ENCODE data around the gene C2orf66.
A peak's percentile ranks its signal among the peaks of the same experiment; 100 is the strongest.

C2orf66 gene

GRCh38 chr2:196809260-196809659, at the start of gene C2orf66:
TSS of gene C2orf66 (minus strand) at chr2:196809355. CDS start at chr2:196809336, 19 bp downstream.
- Mint-ChIP-seq H3K27me3 (peaks cover 82% of the 10 kb centered on the region), H3K9me3 (no peaks in the 10 kb centered on the region), H3K36me3 (ENCODE audit: insufficient read depth) (no peaks in the 10 kb centered on the region), H3K27ac (ENCODE audit: low read depth) (no peak within 1 kb of the TSS), H3K4me3 (no peak within 1 kb of the TSS), H3K4me1 (no peaks in the 10 kb centered on the region)
- DNase-seq (ENCODE audit: low spot score in 2 of 2) (no peak), ATAC-seq (replicated peaks; ENCODE audit: extremely low read depth, poor library complexity, severe bottlenecking) (no peak)

DNA sequence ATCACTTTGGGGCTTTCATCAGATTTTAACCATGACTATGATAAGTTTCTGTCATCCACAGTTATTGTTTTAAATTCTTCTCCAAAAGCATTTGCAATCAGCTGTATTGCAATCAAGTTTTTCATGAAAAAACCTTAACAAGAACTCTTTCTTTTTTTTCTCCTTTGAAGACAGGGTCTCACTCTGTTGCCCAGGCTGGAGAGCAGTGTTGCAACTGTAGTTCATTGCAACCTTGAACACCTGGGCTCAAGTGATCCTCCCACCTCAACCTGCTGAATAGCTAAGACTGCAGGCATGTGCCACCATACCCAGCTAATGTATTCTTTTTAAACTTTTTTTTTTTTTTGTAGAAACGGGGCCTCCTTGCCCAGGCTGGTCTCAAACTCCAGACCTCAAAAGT, 45.5 kb upstream of the C2orf66 start:
- H3K27me3 Mint-ChIP-seq: no peaks in the 10 kb centered on the region
- H3K27ac Mint-ChIP-seq (ENCODE audit: low read depth): no peak overlapping the region
- DNase-seq (ENCODE audit: low spot score in 2 of 2): no peak
- H3K4me3 Mint-ChIP-seq: no peak overlapping the region
- peaks cover 8% of the 10 kb centered on the region for H3K9me3 Mint-ChIP-seq
- ATAC-seq (replicated peaks; ENCODE audit: extremely low read depth, poor library complexity, severe bottlenecking): no peak
- peaks cover 4% of the 10 kb centered on the region for H3K36me3 Mint-ChIP-seq (ENCODE audit: insufficient read depth)
- H3K4me1 Mint-ChIP-seq: no peaks in the 10 kb centered on the region

DNA sequence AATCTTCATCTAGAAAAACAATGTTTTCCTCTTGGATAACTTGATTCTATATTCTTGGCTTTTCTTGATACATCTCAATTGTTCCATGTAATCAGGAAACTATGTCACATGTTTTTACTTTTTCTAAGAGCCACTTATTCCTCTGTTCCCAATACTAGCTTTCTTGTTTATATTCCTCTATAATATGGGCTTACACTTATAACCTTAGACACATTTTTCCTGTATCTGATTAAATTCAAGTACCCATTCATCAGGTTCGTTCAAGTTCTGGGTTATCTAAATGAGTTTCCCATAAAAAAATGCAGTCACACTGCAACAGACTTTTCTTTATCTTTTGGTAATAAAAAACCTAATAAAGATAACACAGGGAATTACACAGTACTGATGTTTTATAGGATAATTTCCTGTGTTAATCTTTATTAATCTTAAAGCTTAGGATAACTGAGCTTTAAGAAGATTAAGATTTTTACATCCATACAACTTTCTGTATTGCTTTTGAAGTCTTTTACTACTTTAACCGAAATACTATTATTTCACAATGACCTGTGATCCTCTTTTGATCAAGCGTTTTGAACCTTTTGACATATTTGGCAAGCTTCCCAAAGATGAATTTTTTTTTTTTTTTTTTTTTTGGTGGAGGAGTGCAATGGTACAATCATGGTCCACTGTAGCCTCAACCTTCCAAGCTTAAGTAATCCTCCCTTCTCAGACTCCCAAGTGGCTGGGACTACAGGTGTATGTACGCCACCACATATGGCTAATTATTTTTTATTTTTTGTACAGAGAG, 44.3 kb upstream of the C2orf66 start:
- H3K4me1 Mint-ChIP-seq: no peaks in the 10 kb centered on the region
- ATAC-seq (replicated peaks; ENCODE audit: extremely low read depth, poor library complexity, severe bottlenecking): no peak
- H3K36me3 Mint-ChIP-seq (ENCODE audit: insufficient read depth): peaks cover 4% of the 10 kb centered on the region
- no peak for DNase-seq (ENCODE audit: low spot score in 2 of 2)
- peaks cover 4% of the 10 kb centered on the region for H3K9me3 Mint-ChIP-seq
- no peaks in the 10 kb centered on the region for H3K27me3 Mint-ChIP-seq
- no peak overlapping the region for H3K4me3 Mint-ChIP-seq
- no peak overlapping the region for H3K27ac Mint-ChIP-seq (ENCODE audit: low read depth)

GRCh38 chr2:196851088-196851487, 41.9 kb upstream of the C2orf66 start:
- ATAC-seq (replicated peaks; ENCODE audit: extremely low read depth, poor library complexity, severe bottlenecking) (no peak), DNase-seq (ENCODE audit: low spot score in 2 of 2) (no peak)
- H3K27me3 Mint-ChIP-seq: no peaks in the 10 kb centered on the region
- no peak overlapping the region for H3K4me3 Mint-ChIP-seq
- peaks cover 5% of the 10 kb centered on the region for H3K4me1 Mint-ChIP-seq
- H3K27ac Mint-ChIP-seq (ENCODE audit: low read depth): no peak overlapping the region
- no peaks in the 10 kb centered on the region for H3K9me3 Mint-ChIP-seq
- H3K36me3 Mint-ChIP-seq (ENCODE audit: insufficient read depth): peaks cover 1% of the 10 kb centered on the region

- no peak overlapping the region for H3K27ac Mint-ChIP-seq (ENCODE audit: low read depth)
- ATAC-seq (replicated peaks; ENCODE audit: extremely low read depth, poor library complexity, severe bottlenecking): no peak
- H3K36me3 Mint-ChIP-seq (ENCODE audit: insufficient read depth): peaks cover 6% of the 10 kb centered on the region
- no peaks in the 10 kb centered on the region for H3K9me3 Mint-ChIP-seq
- H3K4me1 Mint-ChIP-seq: peaks cover 15% of the 10 kb centered on the region
- no peaks in the 10 kb centered on the region for H3K27me3 Mint-ChIP-seq
- H3K4me3 Mint-ChIP-seq: no peak overlapping the region
- DNase-seq (ENCODE audit: low spot score in 2 of 2): no peak
Measured at GRCh38 chr2:196849895-196850294, 40.7 kb upstream of the C2orf66 start.

GRCh38 chr2:196846295-196846694, 37.1 kb upstream of the C2orf66 start:
- Mint-ChIP-seq H3K4me1 (peaks cover 15% of the 10 kb centered on the region), H3K27ac (ENCODE audit: low read depth) (peak overlapping the region; percentile 90), H3K9me3 (no peaks in the 10 kb centered on the region), H3K27me3 (no peaks in the 10 kb centered on the region), H3K36me3 (ENCODE audit: insufficient read depth) (peaks cover 4% of the 10 kb centered on the region), H3K4me3 (no peak overlapping the region)
- ATAC-seq (replicated peaks; ENCODE audit: extremely low read depth, poor library complexity, severe bottlenecking) (no peak), DNase-seq (ENCODE audit: low spot score in 2 of 2) (no peak)

DNA sequence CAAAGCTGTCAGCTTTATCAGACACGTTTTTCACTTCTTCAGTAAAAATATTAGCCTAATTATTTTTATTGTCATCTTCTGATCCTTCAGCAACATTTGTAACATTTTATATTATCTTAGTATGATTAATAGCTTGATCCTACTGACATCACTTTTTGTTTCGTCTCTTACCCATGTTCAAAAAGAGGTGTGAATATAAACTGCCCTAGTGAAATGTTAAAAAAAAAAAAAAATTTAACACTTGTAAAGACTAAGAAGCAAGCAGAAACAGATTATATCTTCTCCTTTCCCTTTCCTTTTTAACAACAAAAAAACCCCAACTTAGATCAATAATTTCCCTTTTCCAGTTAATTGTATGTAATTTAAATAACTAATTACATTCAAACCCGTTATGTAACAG, 36.2 kb upstream of the C2orf66 start:
- no peak overlapping the region for H3K4me3 Mint-ChIP-seq
- peaks cover 15% of the 10 kb centered on the region for H3K4me1 Mint-ChIP-seq
- no peaks in the 10 kb centered on the region for H3K27me3 Mint-ChIP-seq
- DNase-seq (ENCODE audit: low spot score in 2 of 2): no peak
- H3K9me3 Mint-ChIP-seq: no peaks in the 10 kb centered on the region
- H3K36me3 Mint-ChIP-seq (ENCODE audit: insufficient read depth): peaks cover 8% of the 10 kb centered on the region
- peak overlapping the region; percentile 90 for H3K27ac Mint-ChIP-seq (ENCODE audit: low read depth)
- ATAC-seq (replicated peaks; ENCODE audit: extremely low read depth, poor library complexity, severe bottlenecking): no peak

DNA sequence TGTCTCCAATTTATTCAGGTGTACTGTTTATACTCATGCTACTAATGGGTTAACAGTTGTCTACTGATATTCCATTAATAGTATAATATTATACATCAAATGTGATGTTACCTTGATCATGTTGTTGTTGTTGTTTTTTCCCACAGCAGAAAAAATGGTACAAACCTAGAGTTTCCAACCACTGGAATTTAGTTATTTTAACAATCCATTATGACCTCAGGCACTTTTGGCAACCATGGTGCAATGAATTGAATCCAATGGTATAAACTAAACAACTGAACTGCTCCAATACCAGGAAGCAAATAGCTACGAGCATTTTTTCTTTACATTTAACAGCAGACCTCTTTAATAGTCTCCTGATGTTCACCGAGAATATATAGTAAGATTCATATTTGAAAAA, 31.0 kb upstream of the C2orf66 start:
- peaks cover 3% of the 10 kb centered on the region for H3K36me3 Mint-ChIP-seq (ENCODE audit: insufficient read depth)
- DNase-seq (ENCODE audit: low spot score in 2 of 2) (no peak), ATAC-seq (replicated peaks; ENCODE audit: extremely low read depth, poor library complexity, severe bottlenecking) (no peak)
- H3K4me3 Mint-ChIP-seq: no peak overlapping the region
- H3K27ac Mint-ChIP-seq (ENCODE audit: low read depth): no peak overlapping the region
- H3K9me3 Mint-ChIP-seq: no peaks in the 10 kb centered on the region
- H3K4me1 Mint-ChIP-seq: peaks cover under 1% of the 10 kb centered on the region
- no peaks in the 10 kb centered on the region for H3K27me3 Mint-ChIP-seq

DNA sequence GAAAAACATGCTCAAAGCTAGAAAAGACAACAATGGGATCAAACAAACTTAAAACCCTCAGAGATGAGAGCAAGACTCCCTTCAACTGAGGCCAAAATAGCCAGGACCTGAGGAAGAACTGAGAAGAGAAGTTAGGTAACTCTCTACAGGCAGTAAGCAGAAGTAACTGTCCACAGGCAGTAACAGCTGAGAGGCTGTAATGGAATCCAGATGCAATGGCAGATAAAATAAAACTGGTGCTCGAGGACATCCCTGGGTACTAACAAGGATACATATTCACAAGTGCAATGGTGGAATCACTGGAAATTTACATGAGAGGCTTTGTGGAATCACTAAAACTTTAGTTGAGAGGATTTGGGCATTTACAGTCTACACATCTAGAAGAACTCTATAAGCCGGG, 30.4 kb upstream of the C2orf66 start:
- no peak overlapping the region for H3K27ac Mint-ChIP-seq (ENCODE audit: low read depth)
- peaks cover 3% of the 10 kb centered on the region for H3K36me3 Mint-ChIP-seq (ENCODE audit: insufficient read depth)
- DNase-seq (ENCODE audit: low spot score in 2 of 2): no peak
- H3K4me3 Mint-ChIP-seq: no peak overlapping the region
- ATAC-seq (replicated peaks; ENCODE audit: extremely low read depth, poor library complexity, severe bottlenecking): no peak
- H3K9me3 Mint-ChIP-seq: no peaks in the 10 kb centered on the region
- H3K27me3 Mint-ChIP-seq: no peaks in the 10 kb centered on the region
- H3K4me1 Mint-ChIP-seq: no peaks in the 10 kb centered on the region

DNA sequence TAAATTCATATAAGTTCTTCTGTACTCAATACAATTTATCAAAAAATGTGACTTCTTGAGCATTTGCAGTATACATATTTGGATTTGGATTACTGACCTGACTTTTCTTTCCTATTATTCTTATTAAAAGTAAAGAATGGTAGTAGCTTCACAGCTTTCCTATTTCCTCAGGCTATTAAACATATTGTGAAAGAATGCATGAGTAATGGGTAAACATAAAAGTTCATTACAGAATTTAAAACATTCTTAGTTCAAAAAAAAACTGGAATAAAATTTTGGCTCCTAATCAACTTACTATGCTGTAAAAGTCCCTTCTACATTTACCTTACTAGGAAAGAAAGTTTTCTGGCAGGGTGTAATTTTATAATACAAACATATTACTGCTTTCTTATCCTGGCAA, 27.3 kb upstream of the C2orf66 start:
- Mint-ChIP-seq H3K27me3 (no peaks in the 10 kb centered on the region), H3K9me3 (no peaks in the 10 kb centered on the region), H3K36me3 (ENCODE audit: insufficient read depth) (peaks cover 3% of the 10 kb centered on the region), H3K27ac (ENCODE audit: low read depth) (no peak overlapping the region), H3K4me1 (no peaks in the 10 kb centered on the region), H3K4me3 (no peak overlapping the region)
- DNase-seq (ENCODE audit: low spot score in 2 of 2) (no peak), ATAC-seq (replicated peaks; ENCODE audit: extremely low read depth, poor library complexity, severe bottlenecking) (no peak)

GRCh38 chr2:196830701-196831100, 21.5 kb upstream of the C2orf66 start:
- ATAC-seq (replicated peaks; ENCODE audit: extremely low read depth, poor library complexity, severe bottlenecking) (no peak), DNase-seq (ENCODE audit: low spot score in 2 of 2) (no peak)
- no peak overlapping the region for H3K4me3 Mint-ChIP-seq
- H3K4me1 Mint-ChIP-seq: no peaks in the 10 kb centered on the region
- H3K27ac Mint-ChIP-seq (ENCODE audit: low read depth): no peak overlapping the region
- no peaks in the 10 kb centered on the region for H3K36me3 Mint-ChIP-seq (ENCODE audit: insufficient read depth)
- H3K27me3 Mint-ChIP-seq: no peaks in the 10 kb centered on the region
- H3K9me3 Mint-ChIP-seq: no peaks in the 10 kb centered on the region

GRCh38 chr2:196827356-196827755, 18.2 kb upstream of the C2orf66 start:
- Mint-ChIP-seq H3K27me3 (peaks cover 14% of the 10 kb centered on the region), H3K9me3 (no peaks in the 10 kb centered on the region), H3K36me3 (ENCODE audit: insufficient read depth) (no peaks in the 10 kb centered on the region), H3K27ac (ENCODE audit: low read depth) (no peak overlapping the region), H3K4me1 (no peaks in the 10 kb centered on the region), H3K4me3 (no peak overlapping the region)
- ATAC-seq (replicated peaks; ENCODE audit: extremely low read depth, poor library complexity, severe bottlenecking) (no peak), DNase-seq (ENCODE audit: low spot score in 2 of 2) (no peak)

GRCh38 chr2:196823750-196824522, 14.8 kb upstream of the C2orf66 start:
- no peaks in the 10 kb centered on the region for H3K4me1 Mint-ChIP-seq
- peaks cover 43% of the 10 kb centered on the region for H3K27me3 Mint-ChIP-seq
- H3K9me3 Mint-ChIP-seq: peaks cover 5% of the 10 kb centered on the region
- no peak overlapping the region for H3K27ac Mint-ChIP-seq (ENCODE audit: low read depth)
- H3K4me3 Mint-ChIP-seq: no peak overlapping the region
- DNase-seq (ENCODE audit: low spot score in 2 of 2) (no peak), ATAC-seq (replicated peaks; ENCODE audit: extremely low read depth, poor library complexity, severe bottlenecking) (no peak)
- peaks cover under 1% of the 10 kb centered on the region for H3K36me3 Mint-ChIP-seq (ENCODE audit: insufficient read depth)
